B cell (primary cell): ENCODE data around the gene MBP. TPM values are rescaled to one million over a fixed set of nuclear protein-coding genes. Genes with fewer than 3 reads are reported as not detected.

ENCODE experiments used
- ATAC-seq: fragments of 200-7000 bp; cut with Tn5 transposase; one replicate; pipeline ENCODE4 v1.10.0; 2021; ENCODE audit warnings: low read depth, mild to moderate bottlenecking, moderate number of reproducible peaks, moderate library complexity
- CTCF ChIA-PET: fragments of 350-600 bp; sonication (Branson Sonifier 250); formaldehyde crosslinking; loops from one replicate; lab custom pipeline; 2021; ENCODE audit warnings: antibody characterized with exemption, inconsistent platforms; lab: Charles Lee
- POLR2A ChIA-PET: fragments of 350-600 bp; sonication (Branson Sonifier 250); formaldehyde crosslinking; loops from one replicate; lab custom pipeline; 2021; ENCODE audit warnings: antibody characterized with exemption; lab: Charles Lee
- DNase-seq: peaks from one replicate; pipeline ENCODE4 v3.0.0; 2013
- H2AFZ ChIP-seq: 2 replicates; pipeline ENCODE4 v1.6.1; 2012; ENCODE audit warnings: mild to moderate bottlenecking, low read depth, low read length; ENCODE audit not compliant: insufficient read depth, poor library complexity, severe bottlenecking
- H3K27ac ChIP-seq, 2 donors: 1 replicate in 1 of 2; 2 replicates in 1 of 2; pipeline ENCODE4 v1.5.1; 2012 to 2013; ENCODE audit warnings: low read length in 2 of 2, mild to moderate bottlenecking in 2 of 2, moderate library complexity in 1 of 2
- H3K27me3 ChIP-seq, 4 experiments: fragments of 200-600 bp in 1 of 4; sonication (generic) in 1 of 4; replicated peaks in 1 of 4; 1 replicate in 2 of 4; 2 replicates in 2 of 4; pipeline versions ENCODE4 v1.6.1 to v1.7.0; 2013 to 2016; ENCODE audit warnings: low read length in 3 of 4, mild to moderate bottlenecking in 2 of 4, mixed read lengths in 1 of 4, moderate library complexity in 1 of 4; ENCODE audit not compliant: insufficient read depth in 4 of 4, control insufficient read depth in 3 of 4; ENCODE audit errors: control extremely low read depth in 1 of 4
- H3K36me3 ChIP-seq, 2 experiments: replicated peaks in 1 of 2; 1 replicate in 1 of 2; 2 replicates in 1 of 2; pipeline versions ENCODE4 v1.6.1 to v1.7.1; 2013; ENCODE audit warnings: low read length in 1 of 2; ENCODE audit not compliant: insufficient read depth in 2 of 2, control insufficient read depth in 1 of 2; ENCODE audit errors: control extremely low read depth in 1 of 2, extremely low read depth in 1 of 2
- H3K4me1 ChIP-seq, 2 donors: fragments of 200-600 bp in 1 of 2; sonication (generic) in 1 of 2; 1 replicate in 1 of 2; 2 replicates in 1 of 2; pipeline versions ENCODE4 v1.5.1 to v1.6.1; 2013 to 2017; ENCODE audit warnings: low read length in 2 of 2; ENCODE audit not compliant: control insufficient read depth in 2 of 2, insufficient read depth in 2 of 2
- H3K4me2 ChIP-seq: replicated peaks from 2 replicates; pipeline ENCODE3; 2012; ENCODE audit warnings: mild to moderate bottlenecking, low read depth, low read length; ENCODE audit not compliant: poor library complexity, severe bottlenecking
- H3K4me3 ChIP-seq, 5 experiments: fragments of 200-600 bp in 1 of 5; sonication (generic) in 1 of 5; 1 replicate in 3 of 5; 2 replicates in 2 of 5; pipeline versions ENCODE4 v1.5.1 to v1.7.0; 2011 to 2016; ENCODE audit warnings: low read length in 4 of 5, mild to moderate bottlenecking in 4 of 5, low read depth in 2 of 5, control low read depth in 1 of 5, moderate library complexity in 1 of 5; ENCODE audit not compliant: insufficient read depth in 1 of 5; ENCODE audit errors: control extremely low read depth in 1 of 5, extremely low read depth in 1 of 5
- H3K79me2 ChIP-seq: fragments of 200-600 bp; sonication (generic); one replicate; pipeline ENCODE4 v1.6.0; 2016; ENCODE audit warnings: low read length; ENCODE audit not compliant: control insufficient read depth, insufficient read depth
- H3K9ac ChIP-seq: fragments of 200-600 bp; sonication (generic); 2 replicates; pipeline ENCODE4 v1.6.1; 2017; ENCODE audit warnings: mild to moderate bottlenecking, low read length, moderate library complexity
- H3K9me3 ChIP-seq, 3 donors: one replicate each; pipeline versions ENCODE4 v1.6.1 to v1.7.1; 2013; ENCODE audit warnings: low read length in 2 of 3; ENCODE audit not compliant: control insufficient read depth in 2 of 3, insufficient read depth in 1 of 3; ENCODE audit errors: control extremely low read depth in 1 of 3
- H4K20me1 ChIP-seq: 2 replicates; pipeline ENCODE4 v1.6.0; 2012; ENCODE audit warnings: mild to moderate bottlenecking, low read length; ENCODE audit not compliant: insufficient read depth, control insufficient read depth, poor library complexity, severe bottlenecking
- H3K27ac Mint-ChIP-seq: one replicate; pipeline ENCODE4 v1.8.0; 2021; ENCODE audit warnings: mixed read lengths
- H3K27me3 Mint-ChIP-seq: one replicate; pipeline ENCODE4 v1.8.0; 2021; ENCODE audit warnings: mixed read lengths
- H3K4me1 Mint-ChIP-seq: one replicate; pipeline ENCODE4 v1.8.0; 2021; ENCODE audit warnings: mixed read lengths
- H3K4me3 Mint-ChIP-seq: one replicate; pipeline ENCODE4 v1.8.0; 2021; ENCODE audit warnings: mixed read lengths
- H3K9me3 Mint-ChIP-seq: one replicate; pipeline ENCODE4 v1.8.0; 2022; ENCODE audit warnings: mixed read lengths; ENCODE audit not compliant: insufficient read depth
- EZH2 ChIP-seq: IDR thresholded peaks from 2 replicates; pipeline ENCODE4 v1.6.1; 2012; ENCODE audit warnings: borderline replicate concordance, low read depth, mild to moderate bottlenecking, moderate library complexity, low read length; ENCODE audit not compliant: insufficient read depth, poor library complexity, severe bottlenecking
- WGBS: methylation state at CpG from one replicate; pipeline ENCODE4 v1.1.5; 2013; ENCODE audit warnings: missing lambda C conversion rate; ENCODE audit not compliant: insufficient coverage; 5-methylcytosine and 5-hydroxymethylcytosine counted together
- intact Hi-C: fragments of 100-400 bp; cut with micrococcal nuclease; formaldehyde crosslinking; loops from one replicate; pipeline ENCODE4 v1.10.0; 2022
- polyA plus RNA-seq: library from polyadenylated mRNA; depleted of rRNA; stranded (reverse); fragments of >200 nt; gene quantifications from 2 replicates; pipeline ENCODE4 v1.2.3, GENCODE V29; 2012
- total RNA-seq, 2 donors: library from RNA; stranded (reverse); fragments of 120-200 nt in 1 of 2; gene quantifications; 1 replicate in 1 of 2; 2 replicates in 1 of 2; pipeline versions ENCODE4 v1.2.3 to v1.2.4, GENCODE V29; 2013 to 2022
- TF ChIP-seq, protein P1 (sequence below): fragments of 200-600 bp; IDR thresholded peaks from one replicate; pipeline ENCODE4 v1.8.0; 2022; ENCODE audit warnings: antibody characterized with exemption, mild to moderate bottlenecking

Gene MBP
- total and polyA plus RNA-seq, 2 donors (not counting 1 experiment from before 2014, with no cell fraction given), result 30.1 to 192 TPM

DNA sequence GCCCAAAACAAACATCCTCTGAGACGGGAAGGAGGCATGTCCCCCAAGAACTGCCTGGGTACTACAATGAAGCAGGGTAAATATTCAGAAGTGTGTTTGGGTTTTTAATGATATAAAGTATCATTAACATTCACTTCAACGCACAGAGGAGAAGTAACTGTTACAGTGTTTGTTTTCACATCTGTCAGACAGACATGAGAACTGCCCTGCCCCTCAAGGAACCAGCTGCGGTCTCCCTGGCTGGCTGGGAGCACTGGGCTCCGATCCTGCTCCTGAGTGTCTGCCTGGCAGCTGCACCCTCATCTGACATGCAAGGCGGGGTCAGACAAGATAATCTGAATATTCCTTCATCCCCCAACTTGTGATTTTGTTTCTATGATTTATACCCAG, 75.6 kb downstream of the MBP start:
- Histone ChIP-seq H3K4me3 (no peak overlapping the region), H3K4me1 (peaks cover 75 to 82% of the 10 kb centered on the region in 2 donors), H3K9ac (peak overlapping the region; percentile 55), H3K9me3 (peaks cover 0 to 2% (median 0%) of the 10 kb centered on the region in 3 donors), H3K36me3 (peaks cover 1 to 6% of the 10 kb centered on the region in 2 experiments), H3K27ac (peak overlapping the region; percentile 92 to 96), H2AFZ (peak overlapping the region; percentile 41), H4K20me1 (no peaks in the 10 kb centered on the region), H3K27me3 (no peaks in the 10 kb centered on the region), H3K79me2 (peaks cover 55% of the 10 kb centered on the region), H3K4me2 (peak overlapping the region; percentile 76)
- ChIA-PET CTCF (interaction anchor here (0.6 to 8.1 kb wide), 11 partner anchors 12 to 155 kb away, joined by 3 to 91 read pairs (median 4); partner anchors contain the start of gene MBP), POLR2A (interaction anchor here (0.6 to 5.0 kb wide), 5 partner anchors 10 to 74 kb away, joined by 3 to 58 read pairs (median 3); no protein-coding TSS in a partner anchor)
- Mint-ChIP-seq H3K4me3 (peak overlapping the region; percentile 89), H3K4me1 (peaks cover 80% of the 10 kb centered on the region), H3K27me3 (no peaks in the 10 kb centered on the region), H3K27ac (peak overlapping the region; percentile 96), H3K9me3 (peaks cover 3% of the 10 kb centered on the region)
- no peak for TF ChIP-seq EZH2
- TF ChIP-seq, protein P1, sequence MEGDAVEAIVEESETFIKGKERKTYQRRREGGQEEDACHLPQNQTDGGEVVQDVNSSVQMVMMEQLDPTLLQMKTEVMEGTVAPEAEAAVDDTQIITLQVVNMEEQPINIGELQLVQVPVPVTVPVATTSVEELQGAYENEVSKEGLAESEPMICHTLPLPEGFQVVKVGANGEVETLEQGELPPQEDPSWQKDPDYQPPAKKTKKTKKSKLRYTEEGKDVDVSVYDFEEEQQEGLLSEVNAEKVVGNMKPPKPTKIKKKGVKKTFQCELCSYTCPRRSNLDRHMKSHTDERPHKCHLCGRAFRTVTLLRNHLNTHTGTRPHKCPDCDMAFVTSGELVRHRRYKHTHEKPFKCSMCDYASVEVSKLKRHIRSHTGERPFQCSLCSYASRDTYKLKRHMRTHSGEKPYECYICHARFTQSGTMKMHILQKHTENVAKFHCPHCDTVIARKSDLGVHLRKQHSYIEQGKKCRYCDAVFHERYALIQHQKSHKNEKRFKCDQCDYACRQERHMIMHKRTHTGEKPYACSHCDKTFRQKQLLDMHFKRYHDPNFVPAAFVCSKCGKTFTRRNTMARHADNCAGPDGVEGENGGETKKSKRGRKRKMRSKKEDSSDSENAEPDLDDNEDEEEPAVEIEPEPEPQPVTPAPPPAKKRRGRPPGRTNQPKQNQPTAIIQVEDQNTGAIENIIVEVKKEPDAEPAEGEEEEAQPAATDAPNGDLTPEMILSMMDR, result no peak
- intact Hi-C loops, result no loop called here
- ATAC-seq (no peak), DNase-seq (no peak)
- 26% methylated on average over 2 of the region's 5 CpGs for WGBS

DNA sequence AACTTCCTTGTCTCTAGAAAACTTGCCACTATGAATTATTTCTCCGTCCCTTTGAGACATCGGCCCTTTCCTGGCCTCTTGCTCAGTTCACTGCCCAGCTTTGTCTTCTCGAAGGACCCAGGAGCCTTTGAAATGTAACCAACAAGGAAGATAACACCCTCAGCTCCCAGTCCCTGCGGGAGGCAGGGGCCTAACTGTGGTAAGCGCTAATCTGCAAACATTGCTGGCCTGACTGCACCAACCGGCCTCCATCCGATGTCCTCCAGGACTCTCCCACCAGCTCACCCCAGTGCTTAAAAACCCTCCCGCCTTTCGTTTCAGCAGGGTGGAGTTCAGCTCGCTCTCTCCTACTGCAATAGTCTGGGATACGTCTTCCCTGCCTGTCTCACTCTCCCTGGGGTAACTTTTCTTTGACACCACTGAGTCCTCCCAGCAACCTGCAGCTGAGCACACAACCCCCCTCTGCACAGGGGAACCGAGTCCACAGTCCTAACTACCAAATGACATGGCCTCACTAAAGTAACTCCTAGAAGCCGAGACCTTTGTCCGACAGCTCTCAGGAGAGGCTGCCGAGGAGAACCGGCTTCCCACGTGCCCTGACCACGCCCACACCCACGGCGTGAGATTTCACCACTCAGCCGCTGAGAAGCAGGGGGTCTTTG, 76.1 kb downstream of the MBP start:
- peaks cover 1 to 6% of the 10 kb centered on the region in 2 experiments for H3K36me3 ChIP-seq
- peaks cover 58% of the 10 kb centered on the region for H3K79me2 ChIP-seq
- intact Hi-C loops, result no loop called here
- peak overlapping the region; percentile 55 for H3K9ac ChIP-seq
- H3K27me3 ChIP-seq, result no peaks in the 10 kb centered on the region
- CTCF ChIA-PET, result interaction anchor here (1.0 to 8.1 kb wide), 10 partner anchors 13 to 155 kb away, joined by 3 to 91 read pairs (median 4); no protein-coding TSS in a partner anchor
- H3K4me1 ChIP-seq, result peaks cover 70 to 77% of the 10 kb centered on the region in 2 donors
- 52% methylated on average over 17 of the region's 21 CpGs for WGBS
- peak overlapping the region; percentile 41 for H2AFZ ChIP-seq
- POLR2A ChIA-PET, result interaction anchor here (0.5 to 5.0 kb wide), 7 partner anchors 11 to 123 kb away, joined by 3 to 58 read pairs (median 4); partner anchors contain the start of gene MBP
- peak overlapping the region; percentile 76 for H3K4me2 ChIP-seq
- no peaks in the 10 kb centered on the region for H4K20me1 ChIP-seq
- no peak for ATAC-seq
- Mint-ChIP-seq H3K4me3 (peak overlapping the region; percentile 89), H3K27me3 (no peaks in the 10 kb centered on the region), H3K27ac (peak overlapping the region; percentile 96), H3K4me1 (peaks cover 78% of the 10 kb centered on the region), H3K9me3 (peaks cover 3% of the 10 kb centered on the region)
- TF ChIP-seq EZH2, result no peak
- TF ChIP-seq, protein P1, result no peak
- peak overlapping the region in 1 of 5 experiments; percentile 41 for H3K4me3 ChIP-seq
- DNase-seq, result peak; percentile 27
- peak overlapping the region; percentile 92 to 96 for H3K27ac ChIP-seq
- H3K9me3 ChIP-seq, result peaks cover 0 to 2% (median 0%) of the 10 kb centered on the region in 3 donors
